K562 (cell line): ENCODE data around the gene DCLK1.

Source experiments
- HDGF ChIP-seq: fragments of 450-650 bp; IDR thresholded peaks from 2 replicates; pipeline ENCODE4 v1.6.1; 2016
- RBM22 ChIP-seq: fragments of 200-400 bp; formaldehyde crosslinking; IDR thresholded peaks from 2 replicates; pipeline ENCODE4 v1.6.1; 2018; ENCODE audit warnings: low read length, low read depth; ENCODE audit not compliant: poor library complexity, severe bottlenecking
- SP1 ChIP-seq: sonication (generic); formaldehyde crosslinking; IDR thresholded peaks from 2 replicates; pipeline ENCODE4 v1.8.1; 2022; ENCODE audit warnings: mild to moderate bottlenecking, missing genetic modification reagents
- ZNF239 ChIP-seq: fragments of 250-450 bp; sonication (Bioruptor Pico); IDR thresholded peaks from 2 replicates; pipeline ENCODE4 v1.4.0; 2020; ENCODE audit warnings: mild to moderate bottlenecking
- TF ChIP-seq, protein P1 (sequence below): sonication (generic); formaldehyde crosslinking; IDR thresholded peaks from 2 replicates; pipeline ENCODE4 v1.8.1; 2023; ENCODE audit warnings: mild to moderate bottlenecking, missing genetic modification reagents
- TF ChIP-seq, protein P2 (sequence below): sonication (generic); formaldehyde crosslinking; IDR thresholded peaks from 2 replicates; pipeline ENCODE4 v1.8.0; 2022; ENCODE audit warnings: missing genetic modification reagents, mild to moderate bottlenecking, borderline replicate concordance

DNA sequence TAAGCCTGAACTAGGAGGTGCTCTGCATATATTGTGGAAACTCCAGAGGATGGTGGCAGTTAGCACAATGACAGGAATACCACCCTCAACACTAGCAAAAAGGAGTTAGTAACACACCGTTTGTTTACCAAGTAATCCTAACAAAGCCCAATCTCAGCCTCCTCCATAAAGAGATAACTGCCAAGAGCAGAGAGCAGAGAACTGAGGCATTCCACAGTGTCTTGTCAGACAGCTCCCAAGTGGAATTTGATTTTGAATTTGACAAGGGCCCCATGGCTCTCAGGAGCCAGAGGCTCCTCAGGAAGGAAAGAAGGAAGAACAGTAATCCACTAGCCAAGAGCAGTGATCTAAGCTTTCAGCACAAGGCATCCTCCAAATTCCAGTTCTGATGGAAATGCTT lies 298.6 kb downstream of the DCLK1 start:
- no peak for TF ChIP-seq HDGF
- TF ChIP-seq, protein P1, sequence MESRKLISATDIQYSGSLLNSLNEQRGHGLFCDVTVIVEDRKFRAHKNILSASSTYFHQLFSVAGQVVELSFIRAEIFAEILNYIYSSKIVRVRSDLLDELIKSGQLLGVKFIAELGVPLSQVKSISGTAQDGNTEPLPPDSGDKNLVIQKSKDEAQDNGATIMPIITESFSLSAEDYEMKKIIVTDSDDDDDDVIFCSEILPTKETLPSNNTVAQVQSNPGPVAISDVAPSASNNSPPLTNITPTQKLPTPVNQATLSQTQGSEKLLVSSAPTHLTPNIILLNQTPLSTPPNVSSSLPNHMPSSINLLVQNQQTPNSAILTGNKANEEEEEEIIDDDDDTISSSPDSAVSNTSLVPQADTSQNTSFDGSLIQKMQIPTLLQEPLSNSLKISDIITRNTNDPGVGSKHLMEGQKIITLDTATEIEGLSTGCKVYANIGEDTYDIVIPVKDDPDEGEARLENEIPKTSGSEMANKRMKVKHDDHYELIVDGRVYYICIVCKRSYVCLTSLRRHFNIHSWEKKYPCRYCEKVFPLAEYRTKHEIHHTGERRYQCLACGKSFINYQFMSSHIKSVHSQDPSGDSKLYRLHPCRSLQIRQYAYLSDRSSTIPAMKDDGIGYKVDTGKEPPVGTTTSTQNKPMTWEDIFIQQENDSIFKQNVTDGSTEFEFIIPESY (CRISPR knock-in tag), result no peak
- TF ChIP-seq SP1, result no peak
- TF ChIP-seq ZNF239 (CRISPR knock-in tag), result no peak
- TF ChIP-seq, protein P2, sequence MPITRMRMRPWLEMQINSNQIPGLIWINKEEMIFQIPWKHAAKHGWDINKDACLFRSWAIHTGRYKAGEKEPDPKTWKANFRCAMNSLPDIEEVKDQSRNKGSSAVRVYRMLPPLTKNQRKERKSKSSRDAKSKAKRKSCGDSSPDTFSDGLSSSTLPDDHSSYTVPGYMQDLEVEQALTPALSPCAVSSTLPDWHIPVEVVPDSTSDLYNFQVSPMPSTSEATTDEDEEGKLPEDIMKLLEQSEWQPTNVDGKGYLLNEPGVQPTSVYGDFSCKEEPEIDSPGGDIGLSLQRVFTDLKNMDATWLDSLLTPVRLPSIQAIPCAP (CRISPR knock-in tag), result no peak
- TF ChIP-seq RBM22, result no peak
